Mucosa of descending colon (tissue), 3 donors: ENCODE results near the gene HMX1. TPM values are rescaled to one million over a fixed set of nuclear protein-coding genes. Genes with fewer than 3 reads are reported as not detected.

Experiments
- ATAC-seq: fragments of 200-7000 bp; cut with Tn5 transposase; one replicate; pipeline ENCODE4 v1.9.1; 2020; ENCODE audit warnings: mild to moderate bottlenecking, moderate library complexity
- DNase-seq, 3 donors: peaks; one replicate each; pipeline ENCODE4 v3.0.0-alpha.2; 2020
- H3K36me3 ChIP-seq: fragments of 200-600 bp; one replicate; pipeline ENCODE4 v1.8.0; 2021; ENCODE audit warnings: low read depth, mild to moderate bottlenecking
- H3K4me1 ChIP-seq: fragments of 200-600 bp; one replicate; pipeline ENCODE4 v1.8.0; 2021; ENCODE audit warnings: low read depth, mild to moderate bottlenecking
- H3K4me3 ChIP-seq: fragments of 200-600 bp; one replicate; pipeline ENCODE4 v1.8.0; 2021; ENCODE audit warnings: mild to moderate bottlenecking
- H3K9me3 ChIP-seq: fragments of 200-600 bp; one replicate; pipeline ENCODE4 v1.8.0; 2021; ENCODE audit warnings: mild to moderate bottlenecking
- CTCF ChIP-seq: fragments of 200-600 bp; IDR thresholded peaks from one replicate; pipeline ENCODE4 v1.8.0; 2022; ENCODE audit warnings: antibody characterized with exemption, mild to moderate bottlenecking
- intact Hi-C, 2 donors: fragments of 100-400 bp; cut with DNase I in 1 of 2; cut with micrococcal nuclease in 1 of 2; formaldehyde crosslinking; loops; one replicate each; pipeline versions ENCODE4 v1.11.0 to v1.11.1; 2022; cut with DNase I, micrococcal nuclease
- total RNA-seq, 3 donors: library from RNA; stranded (reverse); fragmentation: NEBNext Ultra II Directional in 2 of 3; extraction: Animal tissue kit (Norgen Biotek cat#: 25700) in 2 of 3; gene quantifications; one replicate each; pipeline versions ENCODE4 v1.2.1 to v1.2.4, GENCODE V29; 2021 to 2023
- donor health status: DM: no; HTN: no; CAD: no; lungs with moderate emphysema.
- donor health status: DM: no; HTN: no; CAD: no.
- donor health status: DM: no; HTN: yes; CAD: no.

Gene HMX1
- total RNA-seq, 3 donors from 2014 or later: 0.19 TPM; not detected in 2

DNA sequence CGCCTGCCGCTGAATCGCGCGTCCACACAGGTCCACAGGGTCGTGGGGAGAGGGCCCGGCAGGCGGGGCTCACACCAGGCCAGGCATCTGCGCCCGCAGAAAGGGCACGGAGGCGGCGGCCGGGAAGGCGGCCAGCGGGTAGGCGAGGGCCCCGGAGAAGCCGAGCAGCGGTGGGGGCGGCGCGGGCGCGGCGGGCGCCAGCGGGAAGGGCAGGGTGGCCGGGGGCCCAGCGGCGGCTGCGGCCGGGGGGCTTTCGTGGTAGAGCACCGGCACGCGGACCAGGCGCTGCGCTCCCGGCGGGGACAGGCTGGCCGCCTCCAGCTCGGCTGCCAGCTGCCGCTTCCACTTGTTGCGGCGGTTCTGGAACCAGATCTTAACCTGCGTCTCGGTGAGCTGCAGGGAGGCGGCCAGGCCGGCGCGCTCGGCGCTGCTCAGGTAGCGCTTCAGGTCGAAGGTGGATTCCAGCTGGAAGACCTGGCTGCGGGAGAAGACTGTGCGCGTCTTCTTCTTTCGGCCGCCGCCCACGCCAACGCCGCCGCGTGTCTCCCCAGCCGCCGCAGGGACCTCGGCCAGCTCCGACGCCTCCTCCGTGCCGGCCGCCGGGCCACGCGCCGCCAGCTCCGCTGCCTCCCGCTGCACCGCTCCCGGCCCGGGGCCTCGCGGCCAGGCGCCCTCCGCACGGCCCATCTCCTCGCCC is 3.9 kb downstream of the HMX1 start:
- Histone ChIP-seq H3K4me1 (no peaks in the 10 kb centered on the region), H3K4me3 (no peak overlapping the region), H3K9me3 (no peaks in the 10 kb centered on the region), H3K36me3 (no peaks in the 10 kb centered on the region)
- TF ChIP-seq CTCF: no peak
- DNase-seq (no peak), ATAC-seq (no peak)
- intact Hi-C loops: no loop called here

GRCh38 chr4:8866828-8867623 is 4.6 kb downstream of the HMX1 start:
- no peak for TF ChIP-seq CTCF
- DNase-seq: no peak
- no peak for ATAC-seq
- no peaks in the 10 kb centered on the region for H3K4me1 ChIP-seq
- H3K9me3 ChIP-seq: no peaks in the 10 kb centered on the region
- H3K4me3 ChIP-seq: no peak overlapping the region
- intact Hi-C loops: no loop called here
- H3K36me3 ChIP-seq: no peaks in the 10 kb centered on the region

GRCh38 chr4:8866421-8866820 is 5.2 kb downstream of the HMX1 start:
- H3K36me3 ChIP-seq: no peaks in the 10 kb centered on the region
- intact Hi-C loops: no loop called here
- DNase-seq: no peak

DNA sequence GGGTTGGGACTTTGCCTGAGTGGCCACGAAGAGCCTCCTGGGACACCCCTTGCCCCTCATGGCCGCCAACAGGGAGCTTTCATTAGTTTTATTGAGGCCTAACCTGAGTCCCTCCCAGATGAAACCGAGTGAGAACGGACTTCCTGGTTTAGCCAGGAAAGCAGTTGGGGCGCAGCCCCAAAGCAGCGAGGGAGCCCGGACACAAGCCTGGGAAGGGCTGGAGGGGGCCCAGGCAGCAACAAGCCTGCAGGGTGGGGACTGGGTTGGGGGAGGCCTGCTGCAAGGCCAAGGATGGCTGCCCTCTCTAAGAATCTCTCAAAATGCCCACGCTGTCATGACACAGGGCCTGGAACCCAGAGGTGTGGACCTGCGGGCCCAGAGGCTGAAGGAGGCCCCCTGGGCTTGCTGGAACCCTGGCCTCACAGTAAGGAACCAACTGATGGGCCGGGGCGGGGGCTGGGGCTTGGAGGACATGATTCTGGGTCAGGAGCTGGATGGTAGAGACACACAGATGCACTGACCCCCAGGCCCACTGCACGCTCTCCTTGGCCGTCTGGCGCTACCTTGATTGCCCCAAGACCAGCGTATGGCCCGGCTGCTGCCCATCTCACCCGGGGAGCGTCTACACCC is 5.8 kb downstream of the HMX1 start:
- Histone ChIP-seq H3K9me3 (no peaks in the 10 kb centered on the region), H3K4me1 (no peaks in the 10 kb centered on the region), H3K36me3 (no peaks in the 10 kb centered on the region), H3K4me3 (no peak overlapping the region)
- no peak for ATAC-seq
- DNase-seq: no peak
- TF ChIP-seq CTCF: no peak
- intact Hi-C loops: no loop called here

More at GRCh38 chr4:8866421-8866820, 5.2 kb downstream of the HMX1 start:
- no peaks in the 10 kb centered on the region for H3K4me1 ChIP-seq
- no peak for TF ChIP-seq CTCF
- H3K9me3 ChIP-seq: no peaks in the 10 kb centered on the region
- no peak overlapping the region for H3K4me3 ChIP-seq
- ATAC-seq: no peak

GRCh38 chr4:8864912-8865680 is 6.5 kb downstream of the HMX1 start:
- DNase-seq (no peak), ATAC-seq (no peak)
- intact Hi-C loops: no loop called here
- no peak for TF ChIP-seq CTCF
- Histone ChIP-seq H3K4me1 (no peaks in the 10 kb centered on the region), H3K4me3 (no peak overlapping the region), H3K9me3 (no peaks in the 10 kb centered on the region), H3K36me3 (no peaks in the 10 kb centered on the region)
